Mesendoderm (in vitro differentiated cells): Measurements from ENCODE around the gene THY1.

Experiments used
- DNase-seq: peaks from one replicate; pipeline ENCODE4 v3.0.0; 2013
- H2AK5ac ChIP-seq: 2 replicates; pipeline ENCODE4 v1.6.1; 2013; ENCODE audit warnings: low read length, inconsistent platforms
- H2BK120ac ChIP-seq: 2 replicates; pipeline ENCODE4 v1.6.1; 2013; ENCODE audit warnings: low read depth, mild to moderate bottlenecking, low read length, moderate library complexity, mixed read lengths
- H2BK15ac ChIP-seq: replicated peaks from 2 replicates; pipeline ENCODE4 v1.6.1; 2013; ENCODE audit warnings: low read depth, mild to moderate bottlenecking, moderate library complexity
- H2BK5ac ChIP-seq: 2 replicates; pipeline ENCODE4 v1.6.1; 2013; ENCODE audit warnings: low read length, inconsistent platforms
- H3K18ac ChIP-seq: 2 replicates; pipeline ENCODE4 v1.6.1; 2013; ENCODE audit warnings: mild to moderate bottlenecking, low read length, mixed read lengths
- H3K23ac ChIP-seq: one replicate; pipeline ENCODE4 v1.6.1; 2013; ENCODE audit warnings: low read length
- H3K27ac ChIP-seq: 2 replicates; pipeline ENCODE4 v1.5.1; 2013; ENCODE audit warnings: low read depth, mild to moderate bottlenecking, inconsistent platforms, low read length, moderate library complexity
- H3K27me3 ChIP-seq: 2 replicates; pipeline ENCODE4 v1.6.1; 2013; ENCODE audit warnings: low read length, control low read depth, mild to moderate bottlenecking, inconsistent platforms; ENCODE audit not compliant: insufficient read depth, poor library complexity
- H3K36me3 ChIP-seq: 2 replicates; pipeline ENCODE4 v1.6.1; 2013; ENCODE audit warnings: low read length, inconsistent platforms; ENCODE audit not compliant: control insufficient read depth, insufficient read depth
- H3K4ac ChIP-seq: one replicate; pipeline ENCODE4 v1.6.1; 2013; ENCODE audit warnings: low read depth, mild to moderate bottlenecking, low read length, moderate library complexity
- H3K4me1 ChIP-seq: 2 replicates; pipeline ENCODE4 v1.6.1; 2013; ENCODE audit warnings: low read depth, low read length, inconsistent platforms; ENCODE audit not compliant: control insufficient read depth
- H3K4me2 ChIP-seq: 2 replicates; pipeline ENCODE4 v1.6.1; 2013; ENCODE audit warnings: low read length
- H3K4me3 ChIP-seq: 2 replicates; pipeline ENCODE4 v1.5.1; 2013; ENCODE audit warnings: mild to moderate bottlenecking, low read length
- H3K56ac ChIP-seq: one replicate; pipeline ENCODE4 v1.6.1; 2013; ENCODE audit warnings: low read length
- H3K79me1 ChIP-seq: 2 replicates; pipeline ENCODE4 v1.6.1; 2013; ENCODE audit warnings: low read length, inconsistent platforms
- H3K79me2 ChIP-seq: 2 replicates; pipeline ENCODE4 v1.6.1; 2013; ENCODE audit warnings: mild to moderate bottlenecking, low read length; ENCODE audit not compliant: control insufficient read depth, insufficient read depth
- H3K9ac ChIP-seq: 2 replicates; pipeline ENCODE4 v1.6.1; 2013; ENCODE audit warnings: low read length, inconsistent platforms
- H4K5ac ChIP-seq: one replicate; pipeline ENCODE4 v1.6.1; 2013; ENCODE audit warnings: low read length
- H4K8ac ChIP-seq: one replicate; pipeline ENCODE4 v1.6.1; 2013; ENCODE audit warnings: low read depth, mild to moderate bottlenecking, control low read depth, low read length, moderate library complexity
- WGBS: extraction: QIAGEN DNeasy Blood & Tissue Kit; methylation state at CpG from one replicate; pipeline ENCODE4 v1.1.7; 2013; ENCODE audit warnings: low lambda C conversion rate, missing lambda C conversion rate; ENCODE audit not compliant: insufficient coverage; ENCODE audit errors: extremely low coverage; 5-methylcytosine and 5-hydroxymethylcytosine counted together

The THY1 gene

GRCh38 chr11:119447664-119448242, 24.8 kb upstream of the THY1 start:
- no peak overlapping the region for H2AK5ac ChIP-seq
- H3K4me1 ChIP-seq: no peaks in the 10 kb centered on the region
- no peaks in the 10 kb centered on the region for H3K36me3 ChIP-seq
- H3K4me3 ChIP-seq: no peak overlapping the region
- no peak for DNase-seq
- no peaks in the 10 kb centered on the region for H3K27me3 ChIP-seq
- no peak overlapping the region for H3K23ac ChIP-seq
- H3K4ac ChIP-seq: no peak overlapping the region
- no peak overlapping the region for H4K5ac ChIP-seq
- no peak overlapping the region for H2BK120ac ChIP-seq
- H3K56ac ChIP-seq: no peak overlapping the region
- H3K4me2 ChIP-seq: no peak overlapping the region
- WGBS: no CpG with 5 or more reads among the region's 5 CpGs
- H3K27ac ChIP-seq: no peak overlapping the region
- H3K18ac ChIP-seq: no peak overlapping the region
- H2BK15ac ChIP-seq: no peak overlapping the region
- no peak overlapping the region for H3K9ac ChIP-seq
- no peaks in the 10 kb centered on the region for H3K79me1 ChIP-seq
- no peak overlapping the region for H4K8ac ChIP-seq
- H2BK5ac ChIP-seq: no peak overlapping the region
- H3K79me2 ChIP-seq: no peaks in the 10 kb centered on the region

- Histone ChIP-seq H3K9ac (no peak overlapping the region), H3K18ac (no peak overlapping the region), H3K79me1 (no peaks in the 10 kb centered on the region), H4K5ac (no peak overlapping the region), H3K36me3 (no peaks in the 10 kb centered on the region), H3K4ac (no peak overlapping the region), H3K56ac (no peak overlapping the region), H3K27me3 (no peaks in the 10 kb centered on the region), H3K4me2 (no peak overlapping the region), H3K4me1 (no peaks in the 10 kb centered on the region), H3K4me3 (no peak overlapping the region), H2BK120ac (no peak overlapping the region), H2AK5ac (no peak overlapping the region), H3K27ac (no peak overlapping the region), H2BK5ac (no peak overlapping the region), H2BK15ac (no peak overlapping the region), H4K8ac (no peak overlapping the region), H3K23ac (no peak overlapping the region), H3K79me2 (no peaks in the 10 kb centered on the region)
- WGBS: no CpG with 5 or more reads among the region's 10 CpGs
- no peak for DNase-seq
Measured at GRCh38 chr11:119446871-119447663, 24.1 kb upstream of the THY1 start.

- Histone ChIP-seq H2BK15ac (no peak overlapping the region), H3K18ac (no peak overlapping the region), H2AK5ac (no peak overlapping the region), H4K5ac (no peak overlapping the region), H3K79me1 (no peaks in the 10 kb centered on the region), H2BK120ac (no peak overlapping the region), H3K4ac (no peak overlapping the region), H3K4me1 (no peaks in the 10 kb centered on the region), H3K56ac (no peak overlapping the region), H3K79me2 (no peaks in the 10 kb centered on the region), H3K27me3 (no peaks in the 10 kb centered on the region), H3K23ac (no peak overlapping the region), H2BK5ac (no peak overlapping the region), H4K8ac (no peak overlapping the region), H3K27ac (no peak overlapping the region), H3K4me3 (no peak overlapping the region), H3K4me2 (no peak overlapping the region), H3K36me3 (no peaks in the 10 kb centered on the region), H3K9ac (no peak overlapping the region)
- WGBS: no CpG with 5 or more reads among the region's 8 CpGs
- no peak for DNase-seq
Measured at GRCh38 chr11:119446434-119446833, 23.5 kb upstream of the THY1 start.

- Histone ChIP-seq H3K36me3 (no peaks in the 10 kb centered on the region), H2BK120ac (no peak overlapping the region), H3K4me1 (no peaks in the 10 kb centered on the region), H3K56ac (no peak overlapping the region), H2BK5ac (no peak overlapping the region), H2BK15ac (no peak overlapping the region), H3K23ac (no peak overlapping the region), H3K4ac (no peak overlapping the region), H3K4me3 (no peak overlapping the region), H3K79me2 (no peaks in the 10 kb centered on the region), H3K27ac (no peak overlapping the region), H3K9ac (no peak overlapping the region), H4K5ac (no peak overlapping the region), H3K27me3 (no peaks in the 10 kb centered on the region), H2AK5ac (no peak overlapping the region), H3K4me2 (no peak overlapping the region), H3K79me1 (no peaks in the 10 kb centered on the region), H3K18ac (no peak overlapping the region), H4K8ac (no peak overlapping the region)
- no CpG with 5 or more reads among the region's 4 CpGs for WGBS
- DNase-seq: no peak
Measured at GRCh38 chr11:119445850-119446249, 22.9 kb upstream of the THY1 start.

- H2AK5ac ChIP-seq: no peak overlapping the region
- H3K23ac ChIP-seq: no peak overlapping the region
- no peak overlapping the region for H3K4ac ChIP-seq
- no peak overlapping the region for H4K5ac ChIP-seq
- H3K9ac ChIP-seq: no peak overlapping the region
- 100% methylated on average over 1 of the region's 11 CpGs for WGBS
- no peak overlapping the region for H2BK15ac ChIP-seq
- no peaks in the 10 kb centered on the region for H3K79me2 ChIP-seq
- no peak overlapping the region for H3K56ac ChIP-seq
- no peaks in the 10 kb centered on the region for H3K79me1 ChIP-seq
- H3K18ac ChIP-seq: no peak overlapping the region
- H3K4me2 ChIP-seq: no peak overlapping the region
- no peak overlapping the region for H4K8ac ChIP-seq
- H3K36me3 ChIP-seq: no peaks in the 10 kb centered on the region
- DNase-seq: no peak
- H2BK120ac ChIP-seq: no peak overlapping the region
- no peaks in the 10 kb centered on the region for H3K4me1 ChIP-seq
- H3K27me3 ChIP-seq: no peaks in the 10 kb centered on the region
- no peak overlapping the region for H2BK5ac ChIP-seq
- no peak overlapping the region for H3K4me3 ChIP-seq
- no peak overlapping the region for H3K27ac ChIP-seq
Measured at GRCh38 chr11:119445379-119445778, 22.4 kb upstream of the THY1 start.

- no peak overlapping the region for H2BK120ac ChIP-seq
- H3K79me1 ChIP-seq: no peaks in the 10 kb centered on the region
- no peak overlapping the region for H3K4me2 ChIP-seq
- no peak overlapping the region for H3K9ac ChIP-seq
- peak; percentile 66 for DNase-seq
- no peak overlapping the region for H3K18ac ChIP-seq
- H2BK5ac ChIP-seq: no peak overlapping the region
- H3K79me2 ChIP-seq: no peaks in the 10 kb centered on the region
- H3K4ac ChIP-seq: no peak overlapping the region
- no peak overlapping the region for H2BK15ac ChIP-seq
- H2AK5ac ChIP-seq: no peak overlapping the region
- H4K8ac ChIP-seq: no peak overlapping the region
- H4K5ac ChIP-seq: no peak overlapping the region
- no peaks in the 10 kb centered on the region for H3K4me1 ChIP-seq
- H3K56ac ChIP-seq: no peak overlapping the region
- no peak overlapping the region for H3K27ac ChIP-seq
- no peaks in the 10 kb centered on the region for H3K27me3 ChIP-seq
- no peak overlapping the region for H3K4me3 ChIP-seq
- no CpG with 5 or more reads among the region's 5 CpGs for WGBS
- no peaks in the 10 kb centered on the region for H3K36me3 ChIP-seq
- no peak overlapping the region for H3K23ac ChIP-seq
Measured at GRCh38 chr11:119441898-119442243, 18.9 kb upstream of the THY1 start.
